Neural progenitor cell (in vitro differentiated cells): ENCODE results near the gene RSU1. TPM values are rescaled to one million over a fixed set of nuclear protein-coding genes. Genes with fewer than 3 reads are reported as not detected.
A peak's percentile ranks its signal among the peaks of the same experiment; 100 is the strongest.

Experiments
- DNase-seq: peaks from one replicate; pipeline ENCODE4 v3.0.0-alpha.2; 2016; ENCODE audit warnings: low spot score
- H2AFZ ChIP-seq: fragments of 200-600 bp; sonication (generic); replicated peaks from 2 replicates; pipeline ENCODE4 v1.6.1; 2016; ENCODE audit warnings: antibody characterized with exemption
- H3F3A ChIP-seq: fragments of 200-600 bp; sonication (generic); 2 replicates; pipeline ENCODE4 v1.6.1; 2016; ENCODE audit warnings: antibody characterized with exemption, low read depth
- H3K27ac ChIP-seq: fragments of 200-600 bp; sonication (generic); 2 replicates; pipeline ENCODE4 v1.5.1; 2016; ENCODE audit warnings: mild to moderate bottlenecking
- H3K27me3 ChIP-seq: fragments of 200-600 bp; sonication (generic); 2 replicates; pipeline ENCODE4 v1.6.1; 2016; ENCODE audit warnings: mild to moderate bottlenecking, moderate library complexity
- H3K36me3 ChIP-seq: fragments of 200-600 bp; sonication (generic); 2 replicates; pipeline ENCODE4 v1.5.1; 2016
- H3K4me1 ChIP-seq: fragments of 200-600 bp; sonication (generic); 2 replicates; pipeline ENCODE4 v1.6.1; 2016; ENCODE audit warnings: mixed run types
- H3K4me2 ChIP-seq: fragments of 200-600 bp; sonication (generic); 2 replicates; pipeline ENCODE4 v1.6.1; 2016
- H3K4me3 ChIP-seq: fragments of 200-600 bp; sonication (generic); 2 replicates; pipeline ENCODE4 v1.5.1; 2016
- H3K79me2 ChIP-seq: fragments of 200-600 bp; sonication (generic); 2 replicates; pipeline ENCODE4 v1.6.1; 2016; ENCODE audit warnings: low read depth
- H3K9ac ChIP-seq: fragments of 200-600 bp; sonication (generic); 2 replicates; pipeline ENCODE4 v1.6.1; 2016
- H3K9me3 ChIP-seq: fragments of 200-600 bp; sonication (generic); 2 replicates; pipeline ENCODE4 v1.5.1; 2016; ENCODE audit warnings: low read depth
- H4K20me1 ChIP-seq: fragments of 200-600 bp; sonication (generic); 2 replicates; pipeline ENCODE4 v1.6.1; 2016; ENCODE audit warnings: low read depth
- H3K27ac Mint-ChIP-seq: 3 replicates; pipeline ENCODE4 v1.8.0; 2021; ENCODE audit warnings: mixed read lengths
- H3K27me3 Mint-ChIP-seq: 2 replicates; pipeline ENCODE4 v1.8.0; 2022; ENCODE audit warnings: low read depth, mild to moderate bottlenecking, inconsistent platforms, moderate library complexity, mixed read lengths; ENCODE audit not compliant: insufficient read depth
- H3K36me3 Mint-ChIP-seq: 3 replicates; pipeline ENCODE4 v1.8.0; 2021; ENCODE audit warnings: mixed read lengths
- H3K4me1 Mint-ChIP-seq: 3 replicates; pipeline ENCODE4 v1.8.0; 2021; ENCODE audit warnings: mixed read lengths
- H3K4me3 Mint-ChIP-seq: 3 replicates; pipeline ENCODE4 v1.8.0; 2021; ENCODE audit warnings: mild to moderate bottlenecking, moderate library complexity, mixed read lengths
- H3K9me3 Mint-ChIP-seq: 3 replicates; pipeline ENCODE4 v1.8.0; 2020; ENCODE audit warnings: mixed read lengths
- CTCF ChIP-seq: fragments of 200-600 bp; sonication (generic); IDR thresholded peaks from 2 replicates; pipeline ENCODE4 v1.5.1; 2017; ENCODE audit warnings: antibody characterized with exemption, mild to moderate bottlenecking
- EZH2 ChIP-seq: fragments of 200-600 bp; sonication (generic); IDR thresholded peaks from 2 replicates; pipeline ENCODE4 v1.6.1; 2017; ENCODE audit warnings: antibody characterized with exemption, mild to moderate bottlenecking, moderate library complexity
- EZH2phosphoT487 ChIP-seq: fragments of 200-600 bp; sonication (generic); IDR thresholded peaks from 2 replicates; pipeline ENCODE4 v1.6.1; 2017; ENCODE audit warnings: antibody characterized with exemption
- total RNA-seq: library from RNA; depleted of rRNA; stranded (reverse); fragments of >200 nt; gene quantifications from 2 replicates; pipeline ENCODE4 v1.2.3, GENCODE V29; 2015; ENCODE audit warnings: low replicate concordance

The RSU1 gene
- total RNA-seq, 1 donor from 2014 or later = 9.6 TPM

- Mint-ChIP-seq H3K9me3 (no peaks in the 10 kb centered on the region), H3K4me1 (no peaks in the 10 kb centered on the region), H3K27ac (no peak overlapping the region), H3K4me3 (no peak overlapping the region), H3K27me3 (peaks cover 2% of the 10 kb centered on the region), H3K36me3 (no peaks in the 10 kb centered on the region)
- TF ChIP-seq EZH2phosphoT487 (no peak), CTCF (no peak), EZH2 (no peak)
- H3K4me3 ChIP-seq = no peak overlapping the region
- H3K27me3 ChIP-seq = no peaks in the 10 kb centered on the region
- H3K4me1 ChIP-seq = no peaks in the 10 kb centered on the region
- no peaks in the 10 kb centered on the region for H4K20me1 ChIP-seq
- no peak overlapping the region for H3K9ac ChIP-seq
- H3K4me2 ChIP-seq = no peak overlapping the region
- H3K36me3 ChIP-seq = no peaks in the 10 kb centered on the region
- H3K79me2 ChIP-seq = no peaks in the 10 kb centered on the region
- peak overlapping the region; percentile 21 for H2AFZ ChIP-seq
- H3K27ac ChIP-seq = no peak overlapping the region
- H3F3A ChIP-seq = no peaks in the 10 kb centered on the region
- DNase-seq = no peak
- H3K9me3 ChIP-seq = no peaks in the 10 kb centered on the region
Measured at GRCh38 chr10:16566202-16566805, 250.9 kb downstream of the RSU1 start.

- Mint-ChIP-seq H3K36me3 (no peaks in the 10 kb centered on the region), H3K27ac (no peak overlapping the region), H3K4me3 (no peak overlapping the region)
Measured at GRCh38 chr10:16565604-16566003, 251.6 kb downstream of the RSU1 start.

GRCh38 chr10:16562891-16563290, 254.3 kb downstream of the RSU1 start:
- Histone ChIP-seq H2AFZ (no peak overlapping the region), H3K4me1 (no peaks in the 10 kb centered on the region), H3K27me3 (no peaks in the 10 kb centered on the region), H3K36me3 (no peaks in the 10 kb centered on the region), H3F3A (no peaks in the 10 kb centered on the region), H4K20me1 (no peaks in the 10 kb centered on the region), H3K9ac (no peak overlapping the region), H3K4me2 (no peak overlapping the region), H3K79me2 (no peaks in the 10 kb centered on the region), H3K9me3 (no peaks in the 10 kb centered on the region), H3K4me3 (no peak overlapping the region), H3K27ac (no peak overlapping the region)
- H3K27ac Mint-ChIP-seq = no peak overlapping the region
- H3K4me3 Mint-ChIP-seq = no peak overlapping the region
- TF ChIP-seq EZH2 (no peak), CTCF (no peak), EZH2phosphoT487 (no peak)
- no peaks in the 10 kb centered on the region for H3K36me3 Mint-ChIP-seq
- no peak for DNase-seq
- no peaks in the 10 kb centered on the region for H3K27me3 Mint-ChIP-seq
- no peaks in the 10 kb centered on the region for H3K9me3 Mint-ChIP-seq
- no peaks in the 10 kb centered on the region for H3K4me1 Mint-ChIP-seq

More at GRCh38 chr10:16565604-16566003, 251.6 kb downstream of the RSU1 start:
- H3K4me1 ChIP-seq = no peaks in the 10 kb centered on the region
- H3K36me3 ChIP-seq = no peaks in the 10 kb centered on the region
- H3K27me3 ChIP-seq = no peaks in the 10 kb centered on the region
- H3F3A ChIP-seq = no peaks in the 10 kb centered on the region
- Mint-ChIP-seq H3K4me1 (no peaks in the 10 kb centered on the region), H3K27me3 (no peaks in the 10 kb centered on the region), H3K9me3 (no peaks in the 10 kb centered on the region)
- no peak overlapping the region for H3K4me3 ChIP-seq
- H2AFZ ChIP-seq = no peak overlapping the region
- no peak overlapping the region for H3K9ac ChIP-seq
- no peak for TF ChIP-seq EZH2phosphoT487
- no peak for TF ChIP-seq EZH2
- no peak for TF ChIP-seq CTCF
- H3K27ac ChIP-seq = no peak overlapping the region
- DNase-seq = no peak
- H3K79me2 ChIP-seq = no peaks in the 10 kb centered on the region
- no peak overlapping the region for H3K4me2 ChIP-seq
- H3K9me3 ChIP-seq = no peaks in the 10 kb centered on the region
- no peaks in the 10 kb centered on the region for H4K20me1 ChIP-seq
